Epithelial cell of proximal tubule (primary cell): ENCODE results near the gene PDSS2. TPM values are rescaled to one million over a fixed set of nuclear protein-coding genes. Genes with fewer than 3 reads are reported as not detected.

ENCODE experiments used
- DNase-seq: peaks from one replicate; pipeline ENCODE4 v3.0.0-alpha.2; 2011; ENCODE audit warnings: low read depth
- H3K4me3 ChIP-seq: 2 replicates; pipeline ENCODE4 v1.5.1; 2011; ENCODE audit warnings: low read depth, mild to moderate bottlenecking, low read length
- total RNA-seq: library from RNA; depleted of rRNA; stranded (reverse); fragments of >200 nt; gene quantifications from 2 replicates; pipeline ENCODE4 v1.2.3, GENCODE V29; 2015
- TF ChIP-seq, protein P1 (sequence below): conservative IDR thresholded peaks from 2 replicates; pipeline ENCODE4 v1.5.1; 2012; ENCODE audit warnings: low read depth, mild to moderate bottlenecking, low read length

The PDSS2 gene, protein sequence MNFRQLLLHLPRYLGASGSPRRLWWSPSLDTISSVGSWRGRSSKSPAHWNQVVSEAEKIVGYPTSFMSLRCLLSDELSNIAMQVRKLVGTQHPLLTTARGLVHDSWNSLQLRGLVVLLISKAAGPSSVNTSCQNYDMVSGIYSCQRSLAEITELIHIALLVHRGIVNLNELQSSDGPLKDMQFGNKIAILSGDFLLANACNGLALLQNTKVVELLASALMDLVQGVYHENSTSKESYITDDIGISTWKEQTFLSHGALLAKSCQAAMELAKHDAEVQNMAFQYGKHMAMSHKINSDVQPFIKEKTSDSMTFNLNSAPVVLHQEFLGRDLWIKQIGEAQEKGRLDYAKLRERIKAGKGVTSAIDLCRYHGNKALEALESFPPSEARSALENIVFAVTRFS
- 6.9 and 7.4 TPM in 2 replicates for total RNA-seq

DNA sequence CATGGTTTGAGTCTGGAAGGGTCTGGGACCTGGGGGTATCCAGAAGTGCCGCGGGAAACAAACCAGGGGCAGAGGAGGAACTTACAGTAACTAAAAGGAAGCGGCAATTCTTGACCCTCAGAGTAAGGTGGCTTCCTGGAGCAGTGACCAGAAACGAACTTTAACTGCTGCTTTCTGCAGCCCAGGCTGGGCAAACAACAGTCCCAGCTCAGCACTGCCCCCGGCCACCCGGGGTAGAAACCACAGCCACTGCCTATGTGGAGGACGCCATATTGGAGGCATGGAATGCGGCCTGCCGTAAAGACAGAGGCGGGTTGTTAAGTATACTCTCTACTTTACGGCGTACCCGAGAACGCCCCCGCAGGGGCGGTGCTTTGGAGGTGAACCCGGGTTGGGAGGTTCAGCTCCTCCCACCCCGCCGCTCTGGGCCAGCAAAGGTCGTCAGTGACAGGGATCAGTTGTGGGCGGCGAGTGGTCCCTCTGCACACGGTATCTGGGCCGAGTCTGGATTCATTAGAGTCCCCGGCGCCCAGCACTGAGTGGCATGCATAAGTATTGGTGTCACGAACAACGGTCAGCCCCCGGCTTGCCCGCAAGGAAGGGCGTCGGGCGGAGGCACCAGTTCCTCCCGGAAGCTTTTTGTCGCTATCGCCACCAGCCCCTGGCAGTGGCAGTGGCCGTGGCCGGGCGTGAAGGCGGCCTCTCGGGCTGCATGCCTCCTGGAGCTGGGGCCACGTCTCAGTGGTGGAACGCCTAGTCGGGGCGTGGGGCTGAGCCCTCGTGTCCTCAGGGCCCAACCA lies at the start of gene PDSS2:
Gene PDSS2, minus strand, starts transcription at position 282 of the 800 bp plus-strand sequence. Its CDS starts 279 bp downstream, at position 3.
- peak; percentile 68 for DNase-seq
- TF ChIP-seq, protein P1, sequence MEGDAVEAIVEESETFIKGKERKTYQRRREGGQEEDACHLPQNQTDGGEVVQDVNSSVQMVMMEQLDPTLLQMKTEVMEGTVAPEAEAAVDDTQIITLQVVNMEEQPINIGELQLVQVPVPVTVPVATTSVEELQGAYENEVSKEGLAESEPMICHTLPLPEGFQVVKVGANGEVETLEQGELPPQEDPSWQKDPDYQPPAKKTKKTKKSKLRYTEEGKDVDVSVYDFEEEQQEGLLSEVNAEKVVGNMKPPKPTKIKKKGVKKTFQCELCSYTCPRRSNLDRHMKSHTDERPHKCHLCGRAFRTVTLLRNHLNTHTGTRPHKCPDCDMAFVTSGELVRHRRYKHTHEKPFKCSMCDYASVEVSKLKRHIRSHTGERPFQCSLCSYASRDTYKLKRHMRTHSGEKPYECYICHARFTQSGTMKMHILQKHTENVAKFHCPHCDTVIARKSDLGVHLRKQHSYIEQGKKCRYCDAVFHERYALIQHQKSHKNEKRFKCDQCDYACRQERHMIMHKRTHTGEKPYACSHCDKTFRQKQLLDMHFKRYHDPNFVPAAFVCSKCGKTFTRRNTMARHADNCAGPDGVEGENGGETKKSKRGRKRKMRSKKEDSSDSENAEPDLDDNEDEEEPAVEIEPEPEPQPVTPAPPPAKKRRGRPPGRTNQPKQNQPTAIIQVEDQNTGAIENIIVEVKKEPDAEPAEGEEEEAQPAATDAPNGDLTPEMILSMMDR, result peak; percentile 64
- peak within 1 kb of the TSS; percentile 93 for H3K4me3 ChIP-seq

- H3K4me3 ChIP-seq, result no peak overlapping the region
- TF ChIP-seq, protein P1, result no peak
- DNase-seq, result no peak
Observed at GRCh38 chr6:107506145-107506544, 46.8 kb upstream of the PDSS2 start.

DNA sequence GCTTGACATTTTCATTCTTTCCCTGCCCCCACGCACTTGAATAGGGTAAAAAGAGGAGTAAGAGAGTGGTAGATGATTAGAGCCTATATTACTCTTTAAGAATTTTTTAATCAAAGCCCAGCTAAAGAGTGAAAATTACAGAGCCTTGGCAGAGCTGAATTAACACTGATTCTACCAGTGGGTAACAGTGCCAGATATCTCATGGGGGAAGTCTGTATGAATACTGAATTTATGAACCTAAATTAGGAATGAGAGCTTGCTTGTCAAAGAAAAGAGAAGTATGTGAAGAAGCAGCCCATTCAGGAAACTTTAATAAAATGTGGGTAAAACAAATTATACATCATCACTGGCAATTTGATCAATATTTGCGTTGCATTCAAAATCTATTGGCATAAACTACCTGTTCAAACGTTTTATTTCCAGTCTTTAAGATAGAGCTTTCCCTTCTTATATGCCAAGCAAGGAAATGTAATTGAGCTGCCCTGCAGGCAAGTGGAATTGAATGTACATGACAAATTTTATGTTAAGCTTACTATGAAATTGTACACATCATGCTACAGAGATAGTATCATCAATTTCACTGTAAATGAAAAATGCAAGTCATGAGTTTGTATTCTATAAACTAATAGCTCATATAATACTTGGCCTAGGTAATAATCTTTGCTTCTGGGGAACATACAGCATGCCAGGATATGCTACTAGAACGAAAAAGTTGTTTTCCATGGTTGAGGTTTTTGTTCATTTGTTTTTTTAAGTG lies 45.1 kb upstream of the PDSS2 start:
- H3K4me3 ChIP-seq, result no peak overlapping the region
- DNase-seq, result no peak
- TF ChIP-seq, protein P1, result no peak

- no peak overlapping the region for H3K4me3 ChIP-seq
- no peak for DNase-seq
- TF ChIP-seq, protein P1, result no peak
Observed at GRCh38 chr6:107496892-107497684, 37.7 kb upstream of the PDSS2 start.

DNA sequence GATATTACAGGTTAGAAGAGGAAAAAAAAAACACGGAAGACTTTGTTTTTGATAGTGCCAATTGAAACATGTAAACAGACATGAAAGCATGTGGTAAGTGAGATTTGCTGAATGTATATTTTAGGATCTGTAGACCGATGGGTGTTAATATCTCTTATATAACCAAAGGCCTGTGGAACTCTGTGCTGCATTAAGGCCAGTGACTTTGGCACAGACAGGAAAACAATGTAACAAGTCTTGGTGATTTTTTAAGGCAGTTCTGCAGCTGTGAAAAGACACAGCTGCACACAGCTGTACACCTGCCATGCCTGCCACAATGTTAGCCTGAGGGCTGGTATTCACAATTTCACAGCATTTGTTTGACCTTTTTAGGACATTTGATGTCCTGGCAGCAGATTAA lies 36.6 kb upstream of the PDSS2 start:
- H3K4me3 ChIP-seq, result no peak overlapping the region
- TF ChIP-seq, protein P1, result no peak
- no peak for DNase-seq

- no peak for DNase-seq
- peak overlapping the region; percentile 28 for H3K4me3 ChIP-seq
- TF ChIP-seq, protein P1, result no peak
Observed at GRCh38 chr6:107495196-107495643, 35.9 kb upstream of the PDSS2 start.
